ENCODE results near the gene IL17RA. TPM values are rescaled to one million over a fixed set of nuclear protein-coding genes. Genes with fewer than 3 reads are reported as not detected.

IL17RA gene
- polyA plus RNA-seq, 4 donors, result 3.8 to 7.6 (median 5.6) TPM

DNA sequence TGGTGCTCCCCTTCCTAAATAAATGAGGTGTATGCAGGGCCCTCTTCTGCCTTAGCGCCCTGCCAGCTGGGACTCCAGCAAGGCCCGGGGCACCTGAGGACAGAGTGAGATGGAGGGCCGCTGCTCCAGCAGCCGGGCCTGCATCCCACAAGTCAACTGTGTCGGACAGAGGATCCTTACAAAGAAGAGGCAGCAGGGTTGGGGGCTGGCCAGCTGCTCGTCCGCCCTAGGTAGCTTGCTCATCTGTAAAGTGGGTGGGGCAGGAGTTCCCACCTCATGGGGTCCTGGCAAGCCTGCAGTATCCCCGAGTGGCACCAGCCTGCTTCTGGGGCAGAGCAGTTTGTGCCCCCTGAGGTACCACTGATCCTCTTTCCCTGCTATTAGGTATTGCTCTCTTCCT lies 28.8 kb downstream of the IL17RA start:
- no peak overlapping the region for H3K27ac ChIP-seq (ENCODE audit: low read depth in 1 of 3, low read length in 2 of 3)
- FAIRE-seq, result no peak
- no peak for DNase-seq
- H3K27me3 ChIP-seq (ENCODE audit: control insufficient read depth in 3 of 3, insufficient read depth in 3 of 3, low read length in 3 of 3), result peaks cover 0 to 3% (median 0%) of the 10 kb centered on the region in 3 donors
- 77 to 86% (median 81%) methylated on average over 8 of the region's 8 CpGs for WGBS, 3 donors
- H3K36me3 ChIP-seq (ENCODE audit: control insufficient read depth in 3 of 3, insufficient read depth in 2 of 3, low read depth in 1 of 3, low read length in 3 of 3), result peaks cover 9 to 13% (median 12%) of the 10 kb centered on the region in 3 donors
- no peak overlapping the region for H3K4me3 ChIP-seq (ENCODE audit: low read depth in 1 of 3, low read length in 3 of 3)
- peaks cover 0 to 3% (median 0%) of the 10 kb centered on the region in 3 donors for H3K4me1 ChIP-seq (ENCODE audit: control insufficient read depth in 3 of 3, insufficient read depth in 2 of 3, low read depth in 1 of 3, low read length in 2 of 3)
- no peaks in the 10 kb centered on the region for H3K9me3 ChIP-seq (ENCODE audit: control insufficient read depth in 2 of 2, insufficient read depth in 1 of 2, low read depth in 1 of 2, low read length in 1 of 2)

DNA sequence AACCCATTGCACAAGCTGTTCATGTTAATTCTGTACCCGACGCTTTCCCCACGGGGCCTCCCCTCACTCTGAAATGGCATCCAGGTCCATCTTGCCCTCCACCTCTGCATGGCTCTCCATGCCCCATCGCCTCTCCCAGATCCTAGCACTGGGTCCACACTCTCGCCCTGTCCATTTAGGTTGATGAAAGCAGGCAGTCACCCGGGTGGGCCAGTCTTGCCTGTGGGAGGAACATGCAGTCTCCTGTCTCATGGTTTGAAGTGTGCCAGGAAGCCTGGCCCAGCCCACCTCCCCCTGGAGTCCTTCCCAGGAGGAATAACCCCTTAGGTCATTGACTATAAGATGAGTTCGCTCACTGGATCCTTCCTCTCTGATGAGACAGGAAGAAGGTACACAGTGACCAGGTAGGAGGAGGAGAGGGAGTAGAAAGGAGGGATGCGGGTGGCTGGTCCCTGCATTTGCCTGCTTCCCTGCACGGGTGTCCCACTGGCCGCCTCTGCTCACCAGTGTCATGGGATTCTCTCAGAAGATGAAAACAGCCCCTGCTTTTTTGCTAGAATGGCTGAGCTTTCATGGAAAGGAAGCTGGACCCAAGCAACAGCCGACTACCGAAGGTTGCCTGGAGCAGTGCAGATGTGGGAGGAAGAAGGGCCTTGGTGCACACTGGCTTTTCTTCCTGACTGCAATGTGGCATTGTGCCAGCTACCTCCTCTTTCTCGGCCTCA lies 29.5 kb downstream of the IL17RA start:
- Histone ChIP-seq H3K4me1 (ENCODE audit: control insufficient read depth in 3 of 3, insufficient read depth in 2 of 3, low read depth in 1 of 3, low read length in 2 of 3) (peaks cover 0 to 3% (median 0%) of the 10 kb centered on the region in 3 donors), H3K27me3 (ENCODE audit: control insufficient read depth in 3 of 3, insufficient read depth in 3 of 3, low read length in 3 of 3) (peaks cover 0 to 6% (median 0%) of the 10 kb centered on the region in 3 donors), H3K4me3 (ENCODE audit: low read depth in 1 of 3, low read length in 3 of 3) (no peak overlapping the region), H3K27ac (ENCODE audit: low read depth in 1 of 3, low read length in 2 of 3) (no peak overlapping the region), H3K36me3 (ENCODE audit: control insufficient read depth in 3 of 3, insufficient read depth in 2 of 3, low read depth in 1 of 3, low read length in 3 of 3) (peaks cover 5 to 8% (median 8%) of the 10 kb centered on the region in 3 donors), H3K9me3 (ENCODE audit: control insufficient read depth in 2 of 2, insufficient read depth in 1 of 2, low read depth in 1 of 2, low read length in 1 of 2) (no peaks in the 10 kb centered on the region)
- 71 to 77% (median 77%) methylated on average over 13 of the region's 13 CpGs for WGBS, 3 donors
- DNase-seq (no peak), FAIRE-seq (no peak)

DNA sequence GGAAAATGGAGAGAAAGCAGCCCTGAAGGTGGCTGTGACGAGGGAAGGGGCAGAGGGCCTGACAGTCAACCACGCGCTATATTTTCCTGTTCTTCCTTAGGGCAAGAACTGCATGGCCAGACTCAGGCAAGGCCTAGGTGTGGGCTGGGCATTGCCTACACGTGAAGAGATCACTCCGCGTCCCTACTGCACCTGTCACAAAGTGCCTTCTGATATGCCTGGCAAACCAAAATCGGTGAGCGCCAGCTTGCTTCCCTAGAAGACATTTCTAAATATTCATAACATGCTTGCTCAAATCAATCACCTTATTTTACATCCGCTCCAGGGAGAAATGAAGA lies 30.1 kb downstream of the IL17RA start:
- no peak for DNase-seq
- H3K9me3 ChIP-seq (ENCODE audit: control insufficient read depth in 2 of 2, insufficient read depth in 1 of 2, low read depth in 1 of 2, low read length in 1 of 2), result no peaks in the 10 kb centered on the region
- 82 to 87% (median 86%) methylated on average over 9 of the region's 9 CpGs for WGBS, 3 donors
- H3K27ac ChIP-seq (ENCODE audit: low read depth in 1 of 3, low read length in 2 of 3), result no peak overlapping the region
- H3K4me1 ChIP-seq (ENCODE audit: control insufficient read depth in 3 of 3, insufficient read depth in 2 of 3, low read depth in 1 of 3, low read length in 2 of 3), result peaks cover 0 to 3% (median 0%) of the 10 kb centered on the region in 3 donors
- no peak overlapping the region for H3K4me3 ChIP-seq (ENCODE audit: low read depth in 1 of 3, low read length in 3 of 3)
- peaks cover under 1 to 3% (median 2%) of the 10 kb centered on the region in 3 donors for H3K36me3 ChIP-seq (ENCODE audit: control insufficient read depth in 3 of 3, insufficient read depth in 2 of 3, low read depth in 1 of 3, low read length in 3 of 3)
- peaks cover 0 to 7% (median 0%) of the 10 kb centered on the region in 3 donors for H3K27me3 ChIP-seq (ENCODE audit: control insufficient read depth in 3 of 3, insufficient read depth in 3 of 3, low read length in 3 of 3)
- FAIRE-seq, result no peak

DNA sequence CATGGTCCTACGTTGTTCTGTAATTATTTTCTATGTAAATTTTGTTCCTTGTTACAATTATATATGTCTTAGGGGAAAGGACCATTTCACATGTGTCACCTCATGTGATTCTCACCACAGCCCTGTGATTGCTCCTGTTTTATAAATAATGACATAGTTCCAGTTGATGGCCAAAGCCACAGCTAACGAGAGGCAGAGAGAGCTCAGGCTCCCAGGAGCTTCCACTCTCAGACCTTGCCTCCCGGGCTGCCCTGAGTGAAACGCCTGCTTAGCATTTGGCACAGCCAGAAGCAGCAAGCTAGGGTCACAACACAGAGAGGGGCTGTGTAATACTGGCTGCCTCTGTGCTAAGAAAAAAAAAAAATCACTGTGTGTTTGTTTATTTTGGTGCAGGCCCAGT lies 30.4 kb downstream of the IL17RA start:
- FAIRE-seq (no peak), DNase-seq (no peak)
- Histone ChIP-seq H3K4me1 (ENCODE audit: control insufficient read depth in 3 of 3, insufficient read depth in 2 of 3, low read depth in 1 of 3, low read length in 2 of 3) (peaks cover 0 to 3% (median 0%) of the 10 kb centered on the region in 3 donors), H3K36me3 (ENCODE audit: control insufficient read depth in 3 of 3, insufficient read depth in 2 of 3, low read depth in 1 of 3, low read length in 3 of 3) (peaks cover 0 to 2% (median 0%) of the 10 kb centered on the region in 3 donors), H3K27me3 (ENCODE audit: control insufficient read depth in 3 of 3, insufficient read depth in 3 of 3, low read length in 3 of 3) (peaks cover 0 to 8% (median 3%) of the 10 kb centered on the region in 3 donors), H3K4me3 (ENCODE audit: low read depth in 1 of 3, low read length in 3 of 3) (no peak overlapping the region), H3K27ac (ENCODE audit: low read depth in 1 of 3, low read length in 2 of 3) (no peak overlapping the region), H3K9me3 (ENCODE audit: control insufficient read depth in 2 of 2, insufficient read depth in 1 of 2, low read depth in 1 of 2, low read length in 1 of 2) (no peaks in the 10 kb centered on the region)
- WGBS, 3 donors, result 50 to 89% (median 72%) methylated on average over 4 of the region's 4 CpGs

DNA sequence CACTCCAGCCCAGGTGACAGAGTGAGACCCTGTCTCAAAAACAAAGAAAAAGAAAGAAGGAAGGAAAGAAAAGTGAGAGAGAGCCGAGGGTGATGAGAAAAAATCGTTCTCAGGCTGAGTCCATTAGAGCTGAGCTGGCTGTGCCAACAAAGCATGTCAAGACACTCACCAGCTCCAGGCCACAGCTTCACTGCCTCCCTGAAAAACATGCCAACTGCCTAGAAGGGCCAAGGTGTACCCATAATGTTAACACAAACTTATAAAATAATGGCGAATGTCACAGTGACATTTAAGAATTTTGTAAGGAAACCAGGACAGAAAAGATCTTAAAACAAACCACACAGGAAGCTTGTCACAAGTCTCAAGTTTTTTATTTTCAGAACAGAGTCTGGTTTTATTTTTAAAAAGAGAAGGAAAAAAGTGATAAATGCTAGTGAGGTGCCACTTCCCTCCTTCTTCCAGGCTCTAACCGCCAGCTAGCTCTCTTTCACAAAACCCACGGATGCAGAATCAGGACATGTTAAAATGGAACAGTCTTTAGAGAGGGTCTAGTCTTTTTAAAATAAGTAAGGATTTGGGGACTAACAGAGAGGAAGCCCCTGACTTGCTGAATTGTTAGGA lies 31.3 kb downstream of the IL17RA start:
- Histone ChIP-seq H3K4me3 (ENCODE audit: low read depth in 1 of 3, low read length in 3 of 3) (no peak overlapping the region), H3K27me3 (ENCODE audit: control insufficient read depth in 3 of 3, insufficient read depth in 3 of 3, low read length in 3 of 3) (peaks cover 0 to 8% (median 3%) of the 10 kb centered on the region in 3 donors), H3K4me1 (ENCODE audit: control insufficient read depth in 3 of 3, insufficient read depth in 2 of 3, low read depth in 1 of 3, low read length in 2 of 3) (peaks cover 0 to 3% (median 0%) of the 10 kb centered on the region in 3 donors), H3K36me3 (ENCODE audit: control insufficient read depth in 3 of 3, insufficient read depth in 2 of 3, low read depth in 1 of 3, low read length in 3 of 3) (peaks cover 0 to under 1% (median 0%) of the 10 kb centered on the region in 3 donors), H3K9me3 (ENCODE audit: control insufficient read depth in 2 of 2, insufficient read depth in 1 of 2, low read depth in 1 of 2, low read length in 1 of 2) (no peaks in the 10 kb centered on the region), H3K27ac (ENCODE audit: low read depth in 1 of 3, low read length in 2 of 3) (no peak overlapping the region)
- WGBS, 3 donors, result 58 to 69% (median 62%) methylated on average over 5 of the region's 5 CpGs
- FAIRE-seq (no peak), DNase-seq (no peak)

DNA sequence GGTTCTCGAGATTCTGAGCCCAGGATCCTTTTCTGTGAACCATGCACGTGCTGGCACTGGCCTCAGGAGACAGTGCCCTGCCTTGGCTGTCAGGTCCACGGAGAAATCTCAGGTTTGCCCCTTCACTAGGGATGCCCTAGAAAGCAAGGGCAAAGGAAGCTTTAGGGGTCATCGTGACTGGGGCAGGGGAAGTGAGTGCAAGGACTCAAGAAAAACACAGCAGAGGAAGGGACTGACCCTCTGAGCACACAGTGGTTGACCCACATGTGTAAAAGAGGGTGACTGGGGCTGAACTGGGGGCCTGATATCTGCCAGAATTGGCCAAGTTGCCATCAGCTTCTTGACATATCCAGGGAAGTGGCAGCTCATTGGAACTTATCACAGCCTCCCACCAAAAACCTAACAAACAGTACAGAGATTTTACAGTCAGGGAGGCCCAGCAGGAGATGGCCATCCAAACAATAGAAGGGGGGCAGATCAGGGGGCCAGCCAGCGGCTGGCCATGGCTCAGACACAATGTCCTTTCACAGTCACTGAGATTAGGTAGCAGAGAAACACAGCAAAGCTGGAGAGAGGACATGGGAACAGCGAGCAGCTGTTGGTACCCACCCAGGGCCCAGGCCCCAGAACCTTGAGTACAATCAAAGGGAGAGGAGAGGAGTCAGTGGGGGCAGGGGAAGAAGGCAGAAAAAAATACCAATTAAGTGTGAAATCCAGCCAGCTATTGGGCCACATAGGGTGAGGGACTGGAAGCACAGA lies 32.0 kb downstream of the IL17RA start:
- FAIRE-seq (no peak), DNase-seq (no peak)
- H3K27me3 ChIP-seq (ENCODE audit: control insufficient read depth in 3 of 3, insufficient read depth in 3 of 3, low read length in 3 of 3), result peaks cover 3 to 13% (median 4%) of the 10 kb centered on the region in 3 donors
- no peak overlapping the region for H3K27ac ChIP-seq (ENCODE audit: low read depth in 1 of 3, low read length in 2 of 3)
- no peaks in the 10 kb centered on the region for H3K9me3 ChIP-seq (ENCODE audit: control insufficient read depth in 2 of 2, insufficient read depth in 1 of 2, low read depth in 1 of 2, low read length in 1 of 2)
- WGBS, 3 donors, result 45 to 52% (median 50%) methylated on average over 6 of the region's 6 CpGs
- H3K36me3 ChIP-seq (ENCODE audit: control insufficient read depth in 3 of 3, insufficient read depth in 2 of 3, low read depth in 1 of 3, low read length in 3 of 3), result no peaks in the 10 kb centered on the region
- H3K4me1 ChIP-seq (ENCODE audit: control insufficient read depth in 3 of 3, insufficient read depth in 2 of 3, low read depth in 1 of 3, low read length in 2 of 3), result peaks cover 0 to 3% (median 0%) of the 10 kb centered on the region in 3 donors
- no peak overlapping the region for H3K4me3 ChIP-seq (ENCODE audit: low read depth in 1 of 3, low read length in 3 of 3)

DNA sequence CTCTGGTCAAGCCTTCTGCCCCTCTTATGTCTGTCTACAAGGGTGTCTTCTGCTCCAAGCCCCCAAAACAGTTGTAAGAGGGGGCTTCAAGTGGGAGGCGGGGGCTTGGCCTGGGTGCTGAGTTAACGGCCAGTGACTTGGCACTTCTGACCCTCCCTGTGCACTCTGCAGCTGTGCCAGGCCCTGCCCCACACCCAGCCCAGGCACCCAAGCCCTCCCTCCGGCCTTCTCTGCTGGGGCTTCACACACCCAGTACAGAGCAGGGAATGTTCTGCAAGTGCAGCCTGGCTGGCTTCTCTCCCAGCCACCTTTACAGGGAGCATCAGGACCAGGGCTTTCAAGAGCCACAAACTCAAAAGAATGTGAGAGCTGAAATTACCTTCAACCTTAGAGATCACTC lies 32.6 kb downstream of the IL17RA start:
- Histone ChIP-seq H3K4me3 (ENCODE audit: low read depth in 1 of 3, low read length in 3 of 3) (no peak overlapping the region), H3K27ac (ENCODE audit: low read depth in 1 of 3, low read length in 2 of 3) (no peak overlapping the region), H3K27me3 (ENCODE audit: control insufficient read depth in 3 of 3, insufficient read depth in 3 of 3, low read length in 3 of 3) (peaks cover 3 to 19% (median 9%) of the 10 kb centered on the region in 3 donors), H3K9me3 (ENCODE audit: control insufficient read depth in 2 of 2, insufficient read depth in 1 of 2, low read depth in 1 of 2, low read length in 1 of 2) (no peaks in the 10 kb centered on the region), H3K4me1 (ENCODE audit: control insufficient read depth in 3 of 3, insufficient read depth in 2 of 3, low read depth in 1 of 3, low read length in 2 of 3) (peaks cover 0 to 3% (median 0%) of the 10 kb centered on the region in 3 donors), H3K36me3 (ENCODE audit: control insufficient read depth in 3 of 3, insufficient read depth in 2 of 3, low read depth in 1 of 3, low read length in 3 of 3) (no peaks in the 10 kb centered on the region)
- FAIRE-seq (no peak), DNase-seq (no peak)
- WGBS, 3 donors, result 64 to 76% (median 70%) methylated on average over 3 of the region's 3 CpGs

DNA sequence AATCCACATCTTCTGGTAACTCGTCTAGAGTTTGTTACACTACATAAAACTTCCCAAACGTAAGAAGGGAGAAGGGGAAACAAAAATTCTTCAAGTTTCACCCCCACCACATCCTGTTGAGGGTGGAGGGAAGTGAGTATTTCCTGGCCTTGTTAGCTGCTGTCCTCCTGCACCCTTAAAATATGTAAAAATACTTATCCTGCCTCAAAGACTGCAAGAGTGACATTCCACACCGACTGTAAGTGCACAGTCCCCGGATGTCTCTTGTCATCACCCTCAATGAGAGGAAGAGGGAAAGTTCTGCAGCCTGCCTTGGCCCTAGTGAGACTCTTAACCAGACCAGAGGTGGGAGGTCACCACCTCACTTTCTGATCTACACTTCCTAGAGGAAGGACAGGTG lies 33.1 kb downstream of the IL17RA start:
- Histone ChIP-seq H3K27ac (ENCODE audit: low read depth in 1 of 3, low read length in 2 of 3) (no peak overlapping the region), H3K9me3 (ENCODE audit: control insufficient read depth in 2 of 2, insufficient read depth in 1 of 2, low read depth in 1 of 2, low read length in 1 of 2) (no peaks in the 10 kb centered on the region), H3K4me3 (ENCODE audit: low read depth in 1 of 3, low read length in 3 of 3) (no peak overlapping the region), H3K4me1 (ENCODE audit: control insufficient read depth in 3 of 3, insufficient read depth in 2 of 3, low read depth in 1 of 3, low read length in 2 of 3) (peaks cover 0 to 3% (median 0%) of the 10 kb centered on the region in 3 donors), H3K27me3 (ENCODE audit: control insufficient read depth in 3 of 3, insufficient read depth in 3 of 3, low read length in 3 of 3) (peaks cover 3 to 19% (median 14%) of the 10 kb centered on the region in 3 donors), H3K36me3 (ENCODE audit: control insufficient read depth in 3 of 3, insufficient read depth in 2 of 3, low read depth in 1 of 3, low read length in 3 of 3) (no peaks in the 10 kb centered on the region)
- DNase-seq (no peak), FAIRE-seq (no peak)
- WGBS, 3 donors, result 45 to 75% (median 52%) methylated on average over 4 of the region's 4 CpGs
